ENCODE measurements around the gene CCNO.

CCNO gene

DNA sequence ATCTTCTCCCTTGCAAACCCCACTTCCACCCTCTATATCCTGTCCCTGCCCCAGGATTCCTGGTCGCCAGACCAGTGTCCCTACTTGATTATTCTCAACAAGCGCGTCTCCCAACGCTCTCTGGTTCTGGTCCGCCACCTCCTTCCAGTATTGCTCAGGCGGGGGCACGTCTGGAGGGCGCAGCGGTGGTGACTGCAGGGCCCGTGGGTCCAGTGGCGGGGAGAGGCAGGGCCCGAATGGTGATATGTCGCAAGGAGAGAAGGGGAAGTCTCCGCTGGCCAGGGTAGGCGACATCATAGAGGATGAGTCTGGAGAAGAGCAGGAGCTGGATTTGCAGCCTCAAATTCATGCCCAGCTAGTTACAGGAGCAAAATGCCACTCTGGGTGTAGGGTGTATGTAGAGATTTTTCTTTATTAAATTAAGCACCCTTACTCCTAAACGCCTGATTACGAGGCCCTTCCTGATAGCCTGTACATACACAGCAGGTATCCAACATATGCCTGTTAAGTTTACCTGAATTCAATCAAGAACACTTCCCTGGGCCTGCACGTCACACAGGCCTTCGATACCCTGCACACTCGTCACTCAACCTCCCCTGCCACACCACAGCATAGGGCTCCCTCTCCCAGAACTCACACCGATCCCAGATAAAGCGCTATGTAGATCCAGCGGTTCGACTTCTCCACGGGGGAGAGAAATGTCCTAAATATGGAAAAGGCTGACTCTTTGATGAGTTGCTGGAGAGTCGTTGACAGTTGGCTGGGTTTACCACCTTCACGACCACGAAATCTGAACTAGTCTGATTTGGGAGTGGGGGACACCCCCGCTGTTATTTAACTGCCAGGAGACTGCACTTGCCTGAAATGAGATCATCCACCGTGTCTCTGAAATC, 11.1 kb downstream of the CCNO start:
- DNase-seq: no peak

DNA sequence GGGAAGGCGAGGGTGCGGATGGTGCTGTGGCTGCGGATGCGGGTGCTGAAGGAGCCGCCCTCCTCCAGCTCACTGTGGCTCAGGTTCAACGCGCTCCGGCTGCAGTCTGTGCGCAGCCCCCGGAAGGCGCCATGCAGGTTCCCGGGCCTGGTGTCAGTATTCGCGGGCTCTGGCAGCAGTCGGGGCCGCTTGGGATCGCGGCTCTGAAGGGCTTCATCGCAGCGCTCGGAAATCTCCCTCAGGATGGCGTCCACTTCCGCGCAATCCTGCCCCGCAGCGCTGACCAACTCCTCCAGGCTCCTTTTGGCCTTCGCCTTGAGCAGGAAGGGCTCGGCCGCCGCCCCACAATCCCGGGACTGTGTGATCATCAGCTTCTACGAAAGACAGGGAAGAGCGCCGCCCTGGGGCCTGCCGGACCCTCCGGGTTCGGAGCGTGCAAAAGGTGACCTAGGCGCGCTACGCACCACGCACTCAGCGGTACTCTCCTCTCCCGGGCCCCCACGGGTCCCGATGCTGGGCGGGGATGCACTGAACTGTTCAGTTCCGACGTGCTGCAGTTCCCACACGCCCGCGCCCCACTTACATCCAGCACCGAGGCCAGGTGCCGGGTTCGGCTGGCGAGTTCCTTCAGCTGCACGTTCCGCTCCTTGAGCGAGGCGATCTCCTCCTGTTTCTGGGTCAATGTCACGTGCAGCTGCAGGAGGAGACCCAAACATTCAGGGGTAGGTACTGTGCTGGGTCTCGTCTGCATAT, 12.8 kb downstream of the CCNO start:
- no peak for DNase-seq

DNA sequence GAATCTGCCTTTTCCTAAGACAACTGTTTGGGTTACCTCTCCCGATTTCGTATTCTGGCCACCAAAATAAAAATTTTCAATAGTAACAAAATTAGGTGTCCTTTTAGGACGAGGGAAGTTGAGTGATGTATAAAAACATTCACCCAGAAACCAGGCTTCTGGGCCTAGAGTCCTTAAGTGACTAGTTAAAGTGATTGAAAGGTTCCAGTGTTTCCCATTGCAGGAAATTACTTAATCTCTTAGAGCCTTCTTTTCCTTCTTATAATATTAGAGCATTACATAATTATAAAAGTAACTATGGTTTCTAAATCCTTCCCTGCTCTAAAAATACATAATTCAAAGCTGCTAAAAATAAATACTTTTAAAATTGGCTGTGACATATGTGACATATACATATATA, 13.6 kb downstream of the CCNO start:
- DNase-seq: no peak

DNA sequence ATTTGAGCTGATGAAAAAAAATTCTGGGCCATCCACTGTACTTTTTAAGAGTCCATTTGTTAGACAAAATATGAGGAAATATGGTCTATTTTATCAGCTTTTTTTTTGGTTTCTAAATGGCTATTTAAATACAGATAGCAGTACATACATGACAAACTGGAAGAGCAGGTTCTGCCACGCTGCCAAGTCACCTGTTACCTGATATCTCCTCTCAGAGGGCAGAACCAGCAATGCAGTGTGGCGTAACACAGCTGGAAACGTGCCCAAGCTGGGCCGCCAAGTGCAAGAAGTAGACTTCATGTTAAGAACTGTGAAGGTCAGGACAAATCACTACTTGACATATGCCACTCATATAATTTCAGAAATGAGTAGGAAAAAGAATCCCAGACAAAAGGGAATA, 14.4 kb downstream of the CCNO start:
- no peak for DNase-seq

DNA sequence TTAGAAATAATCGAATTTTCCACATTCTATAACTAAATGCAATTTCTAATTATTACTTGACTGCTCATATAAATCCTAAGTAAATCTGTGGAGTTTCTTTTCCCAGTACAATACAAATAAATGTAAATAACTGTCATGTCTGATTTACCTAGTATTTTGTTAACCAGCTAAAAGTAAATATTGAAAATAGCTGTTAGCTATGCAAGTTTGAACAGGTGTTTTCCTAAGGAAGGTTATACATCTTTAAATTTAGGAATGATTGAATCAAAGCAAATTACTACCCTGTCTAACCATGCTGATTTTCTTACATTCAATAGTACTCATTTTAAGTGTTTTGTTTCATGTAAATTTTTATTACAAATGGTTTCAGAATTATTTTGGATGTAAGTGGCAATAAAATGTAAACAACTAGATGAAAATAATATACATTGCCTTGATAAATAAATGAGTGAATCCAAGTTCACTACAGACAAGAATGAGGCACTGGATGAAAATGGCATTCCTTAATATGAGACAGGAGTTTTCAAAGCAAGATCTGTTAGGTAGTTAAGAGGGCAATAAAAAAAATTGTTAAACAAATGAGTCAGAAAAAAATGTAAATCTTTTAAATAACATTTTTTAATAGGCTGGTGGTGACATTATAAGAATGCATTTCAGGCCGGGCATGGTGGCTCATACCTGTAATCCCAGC, 22.1 kb downstream of the CCNO start:
- no peak for DNase-seq

DNA sequence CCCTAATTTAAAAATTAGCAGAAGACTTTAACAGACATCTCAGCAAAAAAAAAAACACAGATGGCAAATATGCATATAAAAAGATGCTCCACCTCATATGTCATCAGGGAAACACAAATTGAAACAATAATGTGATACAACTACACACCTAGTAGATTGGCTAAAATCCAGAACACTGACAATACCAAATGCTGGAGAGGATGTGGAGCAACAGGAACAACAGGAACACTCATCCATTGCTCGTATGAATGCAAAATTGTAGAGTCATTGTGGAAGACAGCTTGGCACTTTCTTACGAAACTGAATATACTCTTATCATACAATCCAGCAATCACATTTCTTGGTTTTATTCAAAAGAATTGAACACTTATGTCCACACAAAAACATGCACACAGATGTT, 28.4 kb downstream of the CCNO start:
- DNase-seq: no peak

DNA sequence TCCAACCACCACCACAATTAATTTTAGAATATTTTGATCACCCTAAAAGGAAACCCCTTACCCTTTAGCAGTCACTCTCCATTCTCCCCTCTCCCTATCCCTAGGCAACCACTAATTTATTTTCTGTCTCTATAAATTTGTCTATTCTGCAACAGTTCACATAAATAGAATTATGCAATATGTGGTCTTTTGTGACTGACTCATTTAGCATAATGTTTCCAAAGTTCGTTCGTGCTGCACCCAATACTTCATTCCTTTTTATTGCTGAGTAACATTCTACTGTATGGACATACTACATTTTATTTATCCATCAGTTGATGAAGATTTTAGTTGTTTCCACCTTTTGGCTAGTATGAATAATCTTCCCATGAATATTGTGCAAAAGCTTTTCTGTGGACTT, 42.2 kb downstream of the CCNO start:
- no peak for DNase-seq

DNA sequence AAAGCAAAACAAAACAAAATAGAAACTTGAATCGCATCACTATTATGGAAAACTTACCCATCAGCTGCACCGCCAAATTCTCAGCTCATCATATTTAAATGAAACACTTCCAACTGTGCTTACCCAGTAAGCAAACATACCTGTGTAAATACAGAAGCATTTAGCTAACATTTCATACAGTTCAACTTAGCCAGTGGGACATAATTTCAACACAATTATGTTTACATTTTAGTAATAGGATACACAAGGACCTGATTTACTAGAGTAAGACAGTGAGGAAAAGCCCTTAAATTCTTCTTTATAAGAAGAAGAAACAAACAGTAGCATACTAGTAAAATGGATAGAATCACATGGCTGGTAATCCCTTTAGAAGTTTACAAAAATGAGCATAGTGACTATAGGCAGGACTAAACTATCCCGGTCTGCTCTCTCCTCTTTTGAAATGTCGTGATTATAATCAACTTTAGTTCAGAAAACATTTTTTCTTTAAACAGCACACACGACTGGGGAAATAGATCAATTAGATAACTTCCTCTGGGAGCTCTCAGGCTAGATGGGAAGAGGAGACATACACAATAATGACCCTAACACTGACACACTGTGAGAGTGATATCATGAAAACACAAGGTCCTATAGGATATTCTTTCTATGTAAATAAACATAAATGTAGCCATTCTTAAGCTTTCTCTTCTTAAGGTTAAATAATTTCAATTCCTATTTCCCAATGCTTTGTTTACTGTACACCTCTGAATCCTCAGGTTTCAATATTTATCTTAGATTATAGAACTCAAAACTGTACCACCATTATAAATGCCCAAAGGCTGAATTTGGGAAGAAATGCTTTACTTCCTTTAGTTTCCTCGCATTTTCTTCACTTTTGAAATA, 44.5 kb downstream of the CCNO start:
- DNase-seq: no peak

DNA sequence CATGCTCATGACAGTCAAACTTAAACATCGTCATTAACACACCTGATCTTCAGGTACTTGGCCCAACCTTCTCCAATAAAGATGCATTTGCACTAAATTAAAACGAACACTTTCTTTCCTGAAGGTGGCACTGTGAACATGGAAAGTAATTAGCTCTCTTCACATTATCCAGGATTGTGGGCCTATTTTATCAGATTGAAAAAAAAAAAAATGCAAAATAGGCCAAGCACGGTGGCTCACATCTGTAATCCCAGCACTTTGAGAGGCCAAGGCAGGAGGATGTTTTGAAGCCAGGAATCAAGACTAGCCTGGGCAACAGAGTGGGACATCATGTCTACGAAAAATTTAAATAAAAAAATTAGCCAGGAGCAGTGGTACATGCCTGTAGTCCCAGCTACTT, 46.0 kb downstream of the CCNO start:
- no peak for DNase-seq
